Measurements from ENCODE around the gene PTGER2.

PTGER2 gene

GRCh38 chr14:52313903-52314594 is at the start of gene PTGER2:
Gene PTGER2, plus strand, starts transcription at chr14:52314312. Its CDS starts 237 bp downstream, at chr14:52314549.
- DNase-seq: peak; percentile 62 to 87

- DNase-seq: no peak
Observed at GRCh38 chr14:52265253-52265652, 48.9 kb upstream of the PTGER2 start.

GRCh38 chr14:52266179-52266578 is 47.9 kb upstream of the PTGER2 start:
- DNase-seq: no peak

GRCh38 chr14:52266782-52267181 is 47.3 kb upstream of the PTGER2 start:
- no peak for DNase-seq

- peak in 1 of 2 experiments; percentile 52 for DNase-seq
Observed at GRCh38 chr14:52267501-52268278, 46.4 kb upstream of the PTGER2 start, which contains the start of gene PTGDR. Gene PTGDR, plus strand, starts transcription at chr14:52267698. Its CDS starts 117 bp downstream, at chr14:52267815.

GRCh38 chr14:52268279-52269061 is 45.6 kb upstream of the PTGER2 start:
- DNase-seq: peak in 1 of 2 experiments; percentile 52

GRCh38 chr14:52269100-52269499 is 45.0 kb upstream of the PTGER2 start:
- DNase-seq: peak in 1 of 2 experiments; percentile 36

GRCh38 chr14:52269982-52270381 is 44.1 kb upstream of the PTGER2 start:
- no peak for DNase-seq

- no peak for DNase-seq
Observed at GRCh38 chr14:52271538-52271937, 42.6 kb upstream of the PTGER2 start.

GRCh38 chr14:52272375-52272774 is 41.7 kb upstream of the PTGER2 start:
- DNase-seq: peak in 1 of 2 experiments; percentile 63

- no peak for DNase-seq
Observed at GRCh38 chr14:52275372-52275771, 38.7 kb upstream of the PTGER2 start.

- no peak for DNase-seq
Observed at GRCh38 chr14:52277552-52277951, 36.6 kb upstream of the PTGER2 start.

GRCh38 chr14:52279408-52279807 is 34.7 kb upstream of the PTGER2 start:
- DNase-seq: no peak

GRCh38 chr14:52283099-52283498 is 31.0 kb upstream of the PTGER2 start:
- DNase-seq: no peak

GRCh38 chr14:52286661-52287649 is 27.2 kb upstream of the PTGER2 start:
- no peak for DNase-seq

GRCh38 chr14:52296378-52296777 is 17.7 kb upstream of the PTGER2 start:
- DNase-seq: no peak

- no peak for DNase-seq
Observed at GRCh38 chr14:52298795-52299194, 15.3 kb upstream of the PTGER2 start.

GRCh38 chr14:52299692-52300278 is 14.3 kb upstream of the PTGER2 start:
- DNase-seq: peak; percentile 14 to 67

- no peak for DNase-seq
Observed at GRCh38 chr14:52303236-52303635, 10.9 kb upstream of the PTGER2 start.

GRCh38 chr14:52304248-52304904 is 9.7 kb upstream of the PTGER2 start:
- no peak for DNase-seq

- DNase-seq: no peak
Observed at GRCh38 chr14:52305014-52305413, 9.1 kb upstream of the PTGER2 start.

All from NCI-H524 (cell line).